Hypothalamus (tissue), 51 donors: ENCODE data around the gene MAPKAPK5.
A peak's percentile ranks its signal among the peaks of the same experiment; 100 is the strongest.
"Not testable (repeated sequence)": the region's sequence is repeated elsewhere in the genome, so short reads cannot be mapped to it uniquely, and the experiment has no call there.

Experiments
- DNase-seq, 51 donors: peaks; one replicate each; lab custom pipeline; 2025; lab: John Stamatoyannopoulos, UW

The MAPKAPK5 gene

GRCh38 chr12:111841750-111842555 lies at the start of gene MAPKAPK5:
MAPKAPK5 (plus strand) TSS chr12:111842228; CDS start chr12:111842734, 506 bp downstream.
- DNase-seq: peak; percentile 62 to 97 (median 86)

- no peak for DNase-seq
Measured at GRCh38 chr12:111792856-111793235, 49.2 kb upstream of the MAPKAPK5 start.

GRCh38 chr12:111798182-111798581 lies 43.8 kb upstream of the MAPKAPK5 start:
- DNase-seq: no peak

GRCh38 chr12:111799758-111800157 lies 42.3 kb upstream of the MAPKAPK5 start:
- no peak for DNase-seq

- DNase-seq: no peak
Measured at GRCh38 chr12:111803038-111803626, 38.9 kb upstream of the MAPKAPK5 start.

GRCh38 chr12:111803851-111804250 lies 38.2 kb upstream of the MAPKAPK5 start:
- no peak for DNase-seq

GRCh38 chr12:111806304-111806703 lies 35.7 kb upstream of the MAPKAPK5 start:
- DNase-seq: no peak

- no peak for DNase-seq
Measured at GRCh38 chr12:111807232-111807631, 34.8 kb upstream of the MAPKAPK5 start.

- peak in 46 of 51 donors; percentile 4 to 79 (median 38) for DNase-seq
Measured at GRCh38 chr12:111812881-111813741, 28.9 kb upstream of the MAPKAPK5 start.

- no peak for DNase-seq
Measured at GRCh38 chr12:111816065-111816615, 25.9 kb upstream of the MAPKAPK5 start.

GRCh38 chr12:111816898-111817297 lies 25.1 kb upstream of the MAPKAPK5 start:
- not testable (repeated sequence) for DNase-seq

- no peak for DNase-seq
Measured at GRCh38 chr12:111818340-111818739, 23.7 kb upstream of the MAPKAPK5 start.

- no peak for DNase-seq
Measured at GRCh38 chr12:111819191-111820158, 22.6 kb upstream of the MAPKAPK5 start.

GRCh38 chr12:111820828-111821227 lies 21.2 kb upstream of the MAPKAPK5 start:
- DNase-seq: not testable (repeated sequence)

GRCh38 chr12:111822886-111823285 lies 19.1 kb upstream of the MAPKAPK5 start:
- DNase-seq: no peak

- no peak for DNase-seq
Measured at GRCh38 chr12:111823891-111824290, 18.1 kb upstream of the MAPKAPK5 start.

GRCh38 chr12:111824312-111824711 lies 17.7 kb upstream of the MAPKAPK5 start:
- not testable (repeated sequence) for DNase-seq

GRCh38 chr12:111825509-111825908 lies 16.5 kb upstream of the MAPKAPK5 start:
- no peak for DNase-seq

- DNase-seq: no peak
Measured at GRCh38 chr12:111826316-111826715, 15.7 kb upstream of the MAPKAPK5 start.

GRCh38 chr12:111826992-111827391 lies 15.0 kb upstream of the MAPKAPK5 start:
- no peak for DNase-seq
